Measurements from ENCODE around the gene UBE2V1. TPM values are rescaled to one million over a fixed set of nuclear protein-coding genes. Genes with fewer than 3 reads are reported as not detected.
A peak's percentile ranks its signal among the peaks of the same experiment; 100 is the strongest.

The UBE2V1 gene
- total and polyA plus RNA-seq, 2 of the 13 experiments (the other 11 are each of a cell fraction or from before 2014, with no cell fraction given): 81.3 to 132 TPM

DNA sequence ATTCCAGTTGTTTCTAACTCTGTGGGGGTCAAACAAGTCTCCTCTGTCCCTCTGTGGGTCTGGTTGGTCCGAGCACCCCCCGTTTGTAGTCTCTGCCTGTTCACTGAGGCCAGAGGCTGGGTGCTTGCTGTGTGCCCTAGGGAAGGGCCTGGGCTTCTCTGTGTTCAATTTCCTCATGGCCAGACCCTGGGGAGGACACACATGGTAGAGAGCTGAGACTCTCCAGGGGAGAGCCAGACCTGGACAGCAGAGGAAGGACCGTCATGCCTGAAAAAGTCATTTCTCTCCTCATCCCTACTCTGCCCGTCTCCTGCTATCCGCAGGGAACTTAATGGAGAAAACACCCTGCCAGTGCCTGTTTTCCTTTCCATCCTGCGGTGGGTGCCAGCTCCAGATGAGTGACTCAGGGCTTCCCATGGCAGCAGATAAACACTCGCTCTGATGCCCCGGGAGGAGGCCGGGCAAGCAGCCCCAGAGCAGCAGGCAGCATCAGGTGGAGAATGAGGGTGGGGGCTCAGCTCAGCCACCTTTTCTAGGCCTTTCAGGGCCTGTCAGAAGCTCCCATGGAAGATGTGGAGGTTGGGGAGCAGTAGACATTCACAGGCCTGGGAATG is 78.3 kb downstream of the UBE2V1 start (continued):
- TF ChIP-seq KDM2A (CRISPR knock-in tag; IDR thresholded peaks at IDR 0.05; ENCODE audit: borderline replicate concordance, low read depth) (0 out of 2 replicates have a peak, but pooled peaks have one; percentile 25), HDAC2 (CRISPR knock-in tag; IDR thresholded peaks at IDR 0.05) (no peak), KLF6 (CRISPR knock-in tag; IDR thresholded peaks at IDR 0.05) (no peak), ZNF562 (CRISPR knock-in tag; IDR thresholded peaks at IDR 0.05; ENCODE audit: borderline replicate concordance) (no peak), TAF1 (CRISPR knock-in tag; IDR thresholded peaks at IDR 0.05) (no peak), HDAC1 (CRISPR knock-in tag; IDR thresholded peaks at IDR 0.05) (no peak), SRSF4 (IDR thresholded peaks at IDR 0.05; ENCODE audit: low read depth, low read length, poor library complexity, severe bottlenecking) (no peak), SMAD9 (CRISPR knock-in tag; IDR thresholded peaks at IDR 0.05) (no peak), ZNF232 (CRISPR knock-in tag; IDR thresholded peaks at IDR 0.05; ENCODE audit: borderline replicate concordance) (no peak), ZNF768 (CRISPR knock-in tag; IDR thresholded peaks at IDR 0.05) (peak; percentile 96), EED (CRISPR knock-in tag; IDR thresholded peaks at IDR 0.05) (peak; percentile 12; the same call in 1 of the 2 replicates), ZFP62 (CRISPR knock-in tag; IDR thresholded peaks at IDR 0.05) (no peak), KDM6A (CRISPR knock-in tag; IDR thresholded peaks at IDR 0.05; ENCODE audit: low read depth) (no peak), NR2F6 (IDR thresholded peaks at IDR 0.05) (no peak), NR2F6 (CRISPR knock-in tag; IDR thresholded peaks at IDR 0.05) (no peak), KLF11 (CRISPR knock-in tag; IDR thresholded peaks at IDR 0.05) (no peak), TCF7 (IDR thresholded peaks at IDR 0.05; ENCODE audit: low read depth) (no peak)
- TF ChIP-seq, protein P1, sequence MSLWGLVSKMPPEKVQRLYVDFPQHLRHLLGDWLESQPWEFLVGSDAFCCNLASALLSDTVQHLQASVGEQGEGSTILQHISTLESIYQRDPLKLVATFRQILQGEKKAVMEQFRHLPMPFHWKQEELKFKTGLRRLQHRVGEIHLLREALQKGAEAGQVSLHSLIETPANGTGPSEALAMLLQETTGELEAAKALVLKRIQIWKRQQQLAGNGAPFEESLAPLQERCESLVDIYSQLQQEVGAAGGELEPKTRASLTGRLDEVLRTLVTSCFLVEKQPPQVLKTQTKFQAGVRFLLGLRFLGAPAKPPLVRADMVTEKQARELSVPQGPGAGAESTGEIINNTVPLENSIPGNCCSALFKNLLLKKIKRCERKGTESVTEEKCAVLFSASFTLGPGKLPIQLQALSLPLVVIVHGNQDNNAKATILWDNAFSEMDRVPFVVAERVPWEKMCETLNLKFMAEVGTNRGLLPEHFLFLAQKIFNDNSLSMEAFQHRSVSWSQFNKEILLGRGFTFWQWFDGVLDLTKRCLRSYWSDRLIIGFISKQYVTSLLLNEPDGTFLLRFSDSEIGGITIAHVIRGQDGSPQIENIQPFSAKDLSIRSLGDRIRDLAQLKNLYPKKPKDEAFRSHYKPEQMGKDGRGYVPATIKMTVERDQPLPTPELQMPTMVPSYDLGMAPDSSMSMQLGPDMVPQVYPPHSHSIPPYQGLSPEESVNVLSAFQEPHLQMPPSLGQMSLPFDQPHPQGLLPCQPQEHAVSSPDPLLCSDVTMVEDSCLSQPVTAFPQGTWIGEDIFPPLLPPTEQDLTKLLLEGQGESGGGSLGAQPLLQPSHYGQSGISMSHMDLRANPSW (CRISPR knock-in tag; IDR thresholded peaks at IDR 0.05; ENCODE audit: borderline replicate concordance): no peak
- TF ChIP-seq, protein P2, sequence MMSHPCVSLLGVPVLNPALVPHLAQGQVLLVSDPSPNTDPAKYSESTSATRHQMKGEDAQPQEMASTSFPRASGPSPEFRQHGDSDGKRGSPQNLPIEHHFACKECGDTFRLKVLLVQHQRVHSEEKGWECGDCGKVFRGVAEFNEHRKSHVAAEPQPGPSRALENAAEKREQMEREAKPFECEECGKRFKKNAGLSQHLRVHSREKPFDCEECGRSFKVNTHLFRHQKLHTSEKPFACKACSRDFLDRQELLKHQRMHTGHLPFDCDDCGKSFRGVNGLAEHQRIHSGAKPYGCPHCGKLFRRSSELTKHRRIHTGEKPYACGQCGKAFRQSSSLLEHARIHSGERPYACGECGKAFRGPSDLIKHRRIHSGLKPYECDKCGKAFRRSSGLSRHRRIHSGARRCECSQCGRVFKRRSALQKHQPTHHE (CRISPR knock-in tag; IDR thresholded peaks at IDR 0.05; ENCODE audit: borderline replicate concordance): no peak
